GM13977 (cell line): Measurements from ENCODE around the gene TNFSF4.
"Not testable (repeated sequence)": the region's sequence is repeated elsewhere in the genome, so short reads cannot be mapped to it uniquely, and the experiment has no call there.

Experiments
- DNase-seq: peaks from one replicate; pipeline ENCODE4 v3.0.0; 2012; ENCODE audit warnings: low spot score
- in situ Hi-C: fragments of 300-500 bp; cut with MboI; formaldehyde crosslinking; loops from one replicate; pipeline ENCODE4 v1.12.0; 2022; ENCODE audit warnings: low sequenced_read_pairs, low pct_unique_long_range_greater_than_20kb, mixed read lengths, inconsistent platforms; ENCODE audit not compliant: unreplicated experiment
- TF ChIP-seq, protein P1 (sequence below): IDR thresholded peaks from 2 replicates; pipeline ENCODE4 v1.5.1; 2012; ENCODE audit warnings: mild to moderate bottlenecking, control low read depth; ENCODE audit not compliant: insufficient read depth; ENCODE audit errors: extremely low read depth, missing control alignments

The TNFSF4 gene

GRCh38 chr1:173243300-173243699 is 36.2 kb upstream of the TNFSF4 start:
- in situ Hi-C loops, result no loop called here
- no peak for DNase-seq
- TF ChIP-seq, protein P1, sequence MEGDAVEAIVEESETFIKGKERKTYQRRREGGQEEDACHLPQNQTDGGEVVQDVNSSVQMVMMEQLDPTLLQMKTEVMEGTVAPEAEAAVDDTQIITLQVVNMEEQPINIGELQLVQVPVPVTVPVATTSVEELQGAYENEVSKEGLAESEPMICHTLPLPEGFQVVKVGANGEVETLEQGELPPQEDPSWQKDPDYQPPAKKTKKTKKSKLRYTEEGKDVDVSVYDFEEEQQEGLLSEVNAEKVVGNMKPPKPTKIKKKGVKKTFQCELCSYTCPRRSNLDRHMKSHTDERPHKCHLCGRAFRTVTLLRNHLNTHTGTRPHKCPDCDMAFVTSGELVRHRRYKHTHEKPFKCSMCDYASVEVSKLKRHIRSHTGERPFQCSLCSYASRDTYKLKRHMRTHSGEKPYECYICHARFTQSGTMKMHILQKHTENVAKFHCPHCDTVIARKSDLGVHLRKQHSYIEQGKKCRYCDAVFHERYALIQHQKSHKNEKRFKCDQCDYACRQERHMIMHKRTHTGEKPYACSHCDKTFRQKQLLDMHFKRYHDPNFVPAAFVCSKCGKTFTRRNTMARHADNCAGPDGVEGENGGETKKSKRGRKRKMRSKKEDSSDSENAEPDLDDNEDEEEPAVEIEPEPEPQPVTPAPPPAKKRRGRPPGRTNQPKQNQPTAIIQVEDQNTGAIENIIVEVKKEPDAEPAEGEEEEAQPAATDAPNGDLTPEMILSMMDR, result no peak

DNA sequence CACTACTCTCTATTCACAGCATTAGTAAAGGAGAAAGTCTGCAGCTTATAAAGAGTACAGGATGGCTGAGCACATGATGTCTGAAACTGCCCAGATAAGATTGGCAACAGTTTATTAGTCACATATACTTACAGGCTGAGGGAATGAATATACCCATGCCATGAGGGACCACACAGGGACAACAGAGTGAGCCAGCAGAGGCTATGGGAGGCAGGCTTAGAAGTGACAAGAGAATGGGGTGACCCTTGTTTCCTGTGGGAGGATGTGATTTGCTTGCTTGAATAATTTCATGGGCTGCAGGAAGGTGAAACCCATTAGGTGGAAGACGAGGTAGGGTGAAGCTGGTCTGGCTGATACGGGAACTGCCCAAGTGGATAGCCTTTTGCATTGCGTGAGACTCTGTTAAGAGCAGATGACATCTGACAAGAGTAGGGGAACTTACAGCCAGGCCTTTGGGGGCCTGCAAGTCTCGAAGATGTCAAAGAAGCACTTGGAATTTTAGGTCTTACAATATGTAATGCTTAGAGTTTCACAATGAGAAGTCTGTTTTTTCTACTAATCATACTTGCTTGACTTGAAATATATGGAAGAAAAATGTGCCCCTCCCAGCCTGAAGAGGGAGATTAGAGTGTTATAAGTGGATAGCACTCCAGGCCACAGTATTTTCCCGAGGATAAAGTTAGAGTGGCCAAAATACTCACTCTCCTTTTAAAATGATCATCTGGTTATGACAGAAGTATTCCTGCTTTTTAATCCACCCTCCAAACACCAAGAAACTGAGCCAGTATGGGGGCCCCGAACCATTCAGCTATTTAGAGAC is 34.6 kb upstream of the TNFSF4 start:
- TF ChIP-seq, protein P1, result no peak
- in situ Hi-C loops, result no loop called here
- no peak for DNase-seq

DNA sequence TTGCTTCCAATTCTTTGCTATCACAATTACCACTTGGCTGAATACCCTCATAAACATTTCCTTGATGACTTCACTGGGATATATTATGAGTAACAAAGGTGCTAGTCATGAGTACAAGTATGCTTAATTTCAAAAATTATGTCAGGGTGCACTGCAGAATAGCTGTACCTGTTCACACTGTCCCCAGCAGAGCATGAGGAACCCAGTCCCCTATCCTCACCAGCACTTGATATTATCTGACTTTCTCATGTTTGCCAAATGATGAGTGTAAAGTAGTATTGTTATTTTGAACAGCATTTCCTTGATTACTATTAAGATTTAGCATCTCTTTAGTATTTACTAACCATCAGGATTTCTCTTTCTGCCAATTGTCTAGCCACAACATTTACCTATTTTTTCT is 33.5 kb upstream of the TNFSF4 start:
- in situ Hi-C loops, result no loop called here
- TF ChIP-seq, protein P1, result no peak
- no peak for DNase-seq

DNA sequence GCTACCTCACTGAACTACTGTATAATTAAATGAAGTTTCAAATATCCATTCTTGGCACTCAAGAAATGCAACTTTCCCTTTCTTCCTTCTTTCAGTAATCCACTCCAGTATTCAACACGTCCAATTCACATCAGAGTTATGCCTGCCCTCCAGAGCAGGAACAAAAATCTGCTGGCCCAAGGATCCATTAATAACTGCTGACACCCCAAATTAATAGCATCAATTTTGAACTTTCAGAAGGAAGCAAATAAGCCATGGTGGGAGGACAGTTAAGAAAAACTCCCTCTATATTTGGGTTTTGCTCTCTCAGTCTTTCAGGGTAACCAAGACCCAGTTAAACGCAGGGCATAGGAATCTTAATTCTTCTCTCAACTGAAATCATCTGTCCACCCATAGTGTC is 31.9 kb upstream of the TNFSF4 start:
- TF ChIP-seq, protein P1, result no peak
- DNase-seq, result no peak
- in situ Hi-C loops, result no loop called here

- no peak for DNase-seq
- in situ Hi-C loops, result no loop called here
These were observed 27.8 kb upstream of the TNFSF4 start for GRCh38 chr1:173234899-173235298.

GRCh38 chr1:173234434-173234833 is 27.3 kb upstream of the TNFSF4 start:
- in situ Hi-C loops, DNase-seq: not testable (repeated sequence)

More at GRCh38 chr1:173234899-173235298, 27.8 kb upstream of the TNFSF4 start:
- TF ChIP-seq, protein P1, result no peak

DNA sequence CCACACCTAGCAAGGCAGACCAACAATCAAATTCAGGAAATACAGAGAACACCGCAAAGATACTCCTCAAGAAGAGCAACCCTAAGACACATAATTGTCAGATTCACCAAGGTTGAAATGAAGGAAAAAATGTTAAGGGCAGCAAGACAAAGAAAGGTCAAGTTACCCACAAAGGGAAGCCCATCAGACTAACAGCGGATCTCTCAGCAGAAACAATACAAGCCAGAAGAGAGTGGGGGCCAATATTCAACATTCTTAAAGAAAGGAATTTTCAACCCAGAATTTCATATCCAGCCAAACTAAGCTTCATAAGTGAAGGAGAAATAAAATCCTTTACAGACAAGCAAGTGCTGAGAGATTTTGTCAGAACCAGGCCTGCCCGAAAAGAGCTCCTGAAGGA is 21.9 kb upstream of the TNFSF4 start:
- in situ Hi-C loops, DNase-seq: not testable (repeated sequence)
